SH-SY5Y (cell line): ENCODE results near the gene UCHL1.

Source experiments
- GATA2 ChIP-seq: IDR thresholded peaks from 2 replicates; pipeline ENCODE4 v1.6.1; 2011; ENCODE audit warnings: mild to moderate bottlenecking, low read depth, low read length
- GATA3 ChIP-seq: IDR thresholded peaks from 2 replicates; pipeline ENCODE4 v1.6.1; 2011; ENCODE audit warnings: low read depth, mild to moderate bottlenecking, low read length, moderate library complexity

DNA sequence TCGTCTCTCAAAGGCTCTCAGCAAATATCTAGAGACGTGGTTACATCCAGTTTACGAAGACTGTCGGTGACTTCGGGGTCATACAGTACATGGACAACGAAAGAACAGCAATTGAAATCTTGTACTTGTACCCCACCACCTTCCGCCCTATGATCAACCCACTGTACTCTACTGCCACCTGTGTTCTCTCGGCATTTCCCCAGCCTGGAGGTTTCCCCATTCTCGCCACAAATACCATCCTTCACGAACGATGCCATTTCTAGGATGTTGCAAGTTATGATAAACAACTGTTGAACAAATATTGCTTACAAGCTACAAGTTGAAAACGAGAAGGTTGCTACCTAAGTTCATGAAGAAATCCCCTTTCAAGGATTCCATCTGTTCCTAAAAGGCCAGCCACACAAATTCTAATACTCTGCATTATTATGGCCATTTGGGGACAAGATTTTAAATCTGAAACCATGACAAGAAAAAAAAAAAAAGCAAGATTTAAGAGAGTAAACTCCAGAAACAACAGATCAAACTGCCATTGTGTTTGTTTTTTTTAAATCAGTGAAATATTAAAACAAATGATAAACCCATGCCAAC, 44.0 kb upstream of the UCHL1 start:
- TF ChIP-seq GATA2: no peak
- no peak for TF ChIP-seq GATA3
